LNCaP clone FGC (cell line): Measurements from ENCODE around the gene RASSF3.
A peak's percentile ranks its signal among the peaks of the same experiment; 100 is the strongest.
"Not testable (repeated sequence)": the region's sequence is repeated elsewhere in the genome, so short reads cannot be mapped to it uniquely, and the experiment has no call there.

Experiments used
- DNase-seq: peaks from one replicate; pipeline ENCODE4 v3.0.0-alpha.2; 2011; ENCODE audit warnings: low read depth
- H3K4me3 ChIP-seq: 2 replicates; pipeline ENCODE4 v1.5.1; 2011; ENCODE audit warnings: mild to moderate bottlenecking, low read depth, low read length, control low read depth
- TF ChIP-seq, protein P1 (sequence below): IDR thresholded peaks from 2 replicates; pipeline ENCODE4 v1.5.1; 2012; ENCODE audit warnings: mild to moderate bottlenecking; ENCODE audit not compliant: control insufficient read depth, insufficient read depth; ENCODE audit errors: extremely low read depth

RASSF3 gene

DNA sequence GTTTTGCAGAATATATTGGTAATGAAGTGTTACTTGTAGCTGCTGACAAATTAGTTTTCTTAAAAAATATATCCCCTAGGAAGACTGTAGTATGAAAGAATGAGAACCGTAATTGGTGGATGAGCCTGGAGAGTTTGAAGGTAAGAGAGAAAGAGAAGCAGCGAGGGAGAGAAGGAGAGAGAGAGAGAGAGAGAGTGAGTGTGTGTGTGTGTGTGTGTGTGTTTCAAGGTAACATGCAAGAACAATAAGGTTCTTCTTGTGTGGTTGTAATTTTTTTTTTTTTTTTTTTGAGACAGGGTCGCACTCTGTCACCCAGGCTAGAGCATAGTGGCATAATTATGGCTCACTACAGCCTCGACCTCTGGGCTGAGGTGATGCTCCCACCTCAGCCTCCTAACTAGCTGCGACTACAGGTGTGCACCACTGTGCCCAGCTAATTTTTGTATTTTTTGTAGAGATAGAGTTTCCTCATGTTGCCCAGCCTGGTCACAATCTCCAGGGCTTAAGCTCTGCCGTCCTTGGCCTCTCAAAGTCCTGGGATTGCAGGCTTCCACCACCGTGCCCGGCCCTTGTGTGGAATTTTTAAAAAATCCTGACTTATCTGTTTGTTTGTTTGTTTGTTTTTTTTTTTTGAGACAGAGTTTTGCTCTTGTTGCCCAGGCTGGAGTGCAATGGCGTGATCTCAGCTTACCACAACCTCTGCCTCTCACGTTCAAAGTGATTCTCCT lies 73.7 kb downstream of the RASSF3 start:
- TF ChIP-seq, protein P1, sequence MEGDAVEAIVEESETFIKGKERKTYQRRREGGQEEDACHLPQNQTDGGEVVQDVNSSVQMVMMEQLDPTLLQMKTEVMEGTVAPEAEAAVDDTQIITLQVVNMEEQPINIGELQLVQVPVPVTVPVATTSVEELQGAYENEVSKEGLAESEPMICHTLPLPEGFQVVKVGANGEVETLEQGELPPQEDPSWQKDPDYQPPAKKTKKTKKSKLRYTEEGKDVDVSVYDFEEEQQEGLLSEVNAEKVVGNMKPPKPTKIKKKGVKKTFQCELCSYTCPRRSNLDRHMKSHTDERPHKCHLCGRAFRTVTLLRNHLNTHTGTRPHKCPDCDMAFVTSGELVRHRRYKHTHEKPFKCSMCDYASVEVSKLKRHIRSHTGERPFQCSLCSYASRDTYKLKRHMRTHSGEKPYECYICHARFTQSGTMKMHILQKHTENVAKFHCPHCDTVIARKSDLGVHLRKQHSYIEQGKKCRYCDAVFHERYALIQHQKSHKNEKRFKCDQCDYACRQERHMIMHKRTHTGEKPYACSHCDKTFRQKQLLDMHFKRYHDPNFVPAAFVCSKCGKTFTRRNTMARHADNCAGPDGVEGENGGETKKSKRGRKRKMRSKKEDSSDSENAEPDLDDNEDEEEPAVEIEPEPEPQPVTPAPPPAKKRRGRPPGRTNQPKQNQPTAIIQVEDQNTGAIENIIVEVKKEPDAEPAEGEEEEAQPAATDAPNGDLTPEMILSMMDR = no peak
- no peak overlapping the region for H3K4me3 ChIP-seq
- DNase-seq = no peak

DNA sequence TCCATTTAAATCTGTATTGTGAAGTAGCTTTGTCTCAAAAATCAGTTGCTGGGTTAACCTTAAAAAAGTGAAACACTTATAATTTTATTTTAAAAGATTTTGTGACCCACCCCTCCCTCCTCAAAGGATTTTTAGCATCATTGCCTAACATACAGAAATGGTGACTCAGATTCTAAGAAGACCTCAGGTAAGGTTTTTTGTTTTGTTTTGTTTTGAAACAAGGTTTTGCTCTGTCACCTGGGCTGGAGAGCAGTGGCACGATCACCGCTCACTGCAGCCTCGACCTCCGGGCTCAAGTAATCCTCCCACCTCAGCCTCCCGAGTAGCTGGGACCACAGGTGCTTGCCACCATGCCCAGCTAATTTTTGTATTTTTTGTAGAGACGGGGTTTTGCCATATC lies 74.8 kb downstream of the RASSF3 start:
- TF ChIP-seq, protein P1 = no peak
- no peak for DNase-seq

DNA sequence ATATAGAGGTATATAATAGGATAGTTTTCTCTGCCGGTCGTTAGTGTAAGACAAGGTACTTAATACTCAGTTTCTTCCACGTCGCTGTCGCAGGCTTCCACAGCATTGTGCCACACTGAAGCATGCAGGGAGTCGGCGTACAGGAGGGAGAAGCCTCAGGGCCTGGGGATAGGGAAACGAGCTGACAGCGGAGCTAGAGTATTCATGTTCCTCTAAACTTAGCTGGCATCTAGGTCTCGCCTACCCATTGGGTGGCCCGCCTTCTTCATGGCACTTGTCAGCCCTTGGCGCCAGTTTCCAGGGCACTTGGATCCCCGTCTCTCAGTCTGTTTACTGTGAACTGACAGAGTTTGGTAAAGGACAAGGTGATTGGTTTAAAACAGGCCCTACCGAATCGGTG lies 75.3 kb downstream of the RASSF3 start:
- TF ChIP-seq, protein P1 = no peak
- no peak for DNase-seq
- no peak overlapping the region for H3K4me3 ChIP-seq

More for the DNA sequence above, 74.8 kb downstream of the RASSF3 start:
- no peak overlapping the region for H3K4me3 ChIP-seq

DNA sequence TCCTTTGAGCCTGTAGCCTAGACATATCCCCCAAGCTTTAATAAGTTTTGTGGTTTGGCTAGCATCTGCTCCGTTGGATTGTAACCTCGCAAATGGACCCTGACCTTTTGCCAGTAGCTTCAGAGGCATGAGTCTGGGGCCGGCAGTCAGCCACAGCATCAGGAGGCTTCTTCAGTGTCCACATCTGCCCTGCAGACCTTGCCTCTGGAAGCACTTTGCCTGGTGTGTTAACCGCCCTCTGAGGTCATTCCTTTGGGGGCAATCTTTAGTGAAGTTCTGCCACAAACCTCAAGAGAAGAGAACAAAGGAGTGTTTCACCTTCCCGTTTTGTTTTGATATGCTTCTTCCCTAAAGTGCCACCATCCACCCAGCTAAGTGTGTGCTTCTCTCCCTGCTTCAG lies 77.5 kb downstream of the RASSF3 start:
- TF ChIP-seq, protein P1 = no peak
- no peak for DNase-seq
- no peak overlapping the region for H3K4me3 ChIP-seq

DNA sequence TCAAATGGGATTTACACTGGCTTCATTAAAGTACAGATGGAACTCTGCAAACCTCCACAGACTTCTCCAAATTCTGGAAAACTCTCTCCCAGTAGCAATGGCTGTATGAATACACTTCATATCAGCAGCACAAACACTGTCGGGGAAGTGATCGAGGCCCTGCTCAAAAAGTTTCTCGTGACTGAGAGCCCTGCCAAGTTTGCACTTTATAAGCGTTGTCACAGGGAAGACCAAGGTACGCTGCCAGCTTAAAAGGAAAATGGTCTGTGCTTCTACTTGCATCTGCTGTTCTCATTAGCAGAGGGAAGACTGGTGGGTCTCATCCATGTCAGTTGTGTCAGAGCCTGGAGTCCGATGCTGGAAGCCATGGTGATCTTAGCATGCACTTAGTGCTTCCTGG lies 77.9 kb downstream of the RASSF3 start:
- no peak overlapping the region for H3K4me3 ChIP-seq
- DNase-seq = peak; percentile 71
- TF ChIP-seq, protein P1 = no peak

DNA sequence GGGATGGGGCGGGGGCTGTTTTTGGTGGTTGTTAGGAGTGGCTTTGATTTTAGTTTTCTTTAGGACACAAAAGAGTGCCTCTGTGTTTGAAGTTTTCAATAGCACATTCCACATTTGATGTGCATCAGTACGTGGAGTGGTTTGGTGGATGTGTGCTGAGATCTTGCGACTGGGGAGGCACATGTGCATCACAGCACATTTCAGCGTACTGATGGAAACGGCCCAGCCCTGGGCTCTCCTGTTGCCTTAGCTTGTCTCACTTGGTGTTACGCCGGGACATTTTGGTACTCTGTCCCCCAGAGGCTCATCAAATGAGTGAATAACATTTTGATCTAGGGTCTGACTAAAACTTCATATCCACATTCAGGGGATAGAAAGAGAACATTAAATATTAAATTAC lies 78.4 kb downstream of the RASSF3 start:
- no peak overlapping the region for H3K4me3 ChIP-seq
- TF ChIP-seq, protein P1 = no peak
- DNase-seq = no peak

DNA sequence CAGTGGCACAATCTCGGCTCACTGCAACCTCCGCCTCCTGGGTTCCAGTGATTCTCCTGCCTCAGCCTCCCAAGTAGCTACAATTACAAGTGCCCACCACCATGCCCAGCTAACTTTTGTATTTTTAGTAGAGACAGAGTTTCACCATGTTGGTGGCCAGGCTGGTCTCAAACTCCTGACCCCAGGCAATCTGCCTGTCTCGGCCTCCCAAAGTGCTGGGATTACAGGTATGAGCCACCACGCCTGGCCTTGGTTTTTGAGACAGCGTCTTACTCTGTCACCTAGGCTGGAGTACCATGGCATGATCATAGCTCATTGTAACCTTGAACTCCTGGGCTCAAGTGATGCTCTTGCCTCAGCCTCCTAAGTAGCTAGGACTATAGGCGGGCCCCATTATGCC lies 79.9 kb downstream of the RASSF3 start:
- not testable (repeated sequence) for DNase-seq, H3K4me3 ChIP-seq
